ENCODE measurements around the gene OSBPL1A.
"Not testable (repeated sequence)": the region's sequence is repeated elsewhere in the genome, so short reads cannot be mapped to it uniquely, and the experiment has no call there.

GRCh38 chr18:24376531-24376930 lies 21.1 kb downstream of the OSBPL1A start:
- TF ChIP-seq CTCF (IDR thresholded peaks at IDR 0.05; ENCODE audit: control extremely low read depth in 1 of 3, insufficient read depth in 1 of 3, low read depth in 1 of 3, low read length in 3 of 3); RXRA (IDR thresholded peaks at IDR 0.05; ENCODE audit: insufficient read depth, low read depth, low read length); SIN3A (conservative IDR thresholded peaks at IDR 0.05 in 1 of 2, IDR thresholded peaks at IDR 0.05 in 1 of 2; ENCODE audit: low read depth in 1 of 2, low read length in 2 of 2); POLR2A (IDR thresholded peaks at IDR 0.05; ENCODE audit: control extremely low read depth in 1 of 2, low read depth in 2 of 2, low read length in 2 of 2); KDM1A (IDR thresholded peaks at IDR 0.05; ENCODE audit: borderline replicate concordance, low read length); TAF1 (IDR thresholded peaks at IDR 0.05; ENCODE audit: low read depth, low read length): not testable (repeated sequence)
